K562 (cell line): ENCODE measurements around the gene OR2V1. TPM values are rescaled to one million over a fixed set of nuclear protein-coding genes. Genes with fewer than 3 reads are reported as not detected.

ENCODE experiments used
- ATAC-seq: fragments of 200-7000 bp; cut with Tn5 transposase; 3 replicates; pipeline ENCODE4 v1.9.1; 2020; ENCODE audit warnings: moderate library complexity
- BruUV-seq: library from RNA; stranded (reverse); fragments of 400-500 nt; replicated peaks from 2 replicates; lab custom pipeline; 2021; lab: Mats Ljungman, UMichigan
- CTCF ChIA-PET: fragments of 300-600 bp; formaldehyde crosslinking; extraction: SDS; loops from one replicate; lab custom pipeline; 2021; ENCODE audit warnings: low intra/inter-chr PET ratio; lab: Yijun Ruan, JAX
- POLR2A ChIA-PET: fragments of 300-600, 350-650 bp; sonication (Branson Sonifier 250); formaldehyde crosslinking; extraction: SDS; loops from one replicate; lab custom pipeline; 2021; ENCODE audit warnings: antibody characterized with exemption, inconsistent platforms; lab: Yijun Ruan, JAX
- DNase-seq, 4 experiments: peaks; one replicate each; pipeline versions ENCODE4 v3.0.0 to v3.0.0-alpha.2; 2011 to 2018; ENCODE audit warnings: low spot score in 3 of 4, mixed read lengths in 3 of 4; ENCODE audit errors: extremely low read depth in 1 of 4
- FAIRE-seq: peaks from 2 replicates; lab custom pipeline; 2011; peaks lifted over from hg19 to GRCh38; lab: Jason Lieb, UNC
- H2AFZ ChIP-seq: 2 replicates; pipeline ENCODE4 v1.6.0; 2011; ENCODE audit warnings: low read depth, low read length, control low read depth, inconsistent platforms
- H3K27ac ChIP-seq: fragments of 200-600 bp; 3 replicates; pipeline ENCODE4 v1.8.0; 2011; ENCODE audit warnings: low read depth, mild to moderate bottlenecking, control low read depth, inconsistent platforms, low read length, moderate library complexity, mixed read lengths; ENCODE audit errors: extremely low read depth
- H3K27me3 ChIP-seq, 2 experiments: fragments of 300-600 bp in 1 of 2; 2 replicates in 1 of 2; 3 replicates in 1 of 2; pipeline versions ENCODE4 v1.6.0 to v1.8.0; 2011; ENCODE audit warnings: inconsistent platforms in 2 of 2, low read length in 2 of 2, mild to moderate bottlenecking in 1 of 2, mixed read lengths in 1 of 2, moderate library complexity in 1 of 2; ENCODE audit not compliant: control insufficient read depth in 2 of 2, insufficient read depth in 2 of 2
- H3K36me3 ChIP-seq: fragments of 300-600 bp; 3 replicates; pipeline ENCODE4 v1.8.0; 2011; ENCODE audit warnings: mild to moderate bottlenecking, low read length, inconsistent platforms; ENCODE audit not compliant: control insufficient read depth, insufficient read depth
- H3K4me1 ChIP-seq, 2 experiments: fragments of 200-600 bp in 1 of 2; replicated peaks in 1 of 2; 2 replicates in 1 of 2; 3 replicates in 1 of 2; pipeline versions ENCODE4 v1.5.1 to v1.8.0; 2011; ENCODE audit warnings: inconsistent platforms in 2 of 2, low read length in 2 of 2, mild to moderate bottlenecking in 1 of 2, mixed read lengths in 1 of 2, moderate library complexity in 1 of 2; ENCODE audit not compliant: control insufficient read depth in 2 of 2, insufficient read depth in 2 of 2
- H3K4me2 ChIP-seq: 2 replicates; pipeline ENCODE4 v1.6.1; 2011; ENCODE audit warnings: low read length, control low read depth, inconsistent platforms, mixed read lengths; ENCODE audit not compliant: insufficient read depth
- H3K4me3 ChIP-seq: fragments of 200-600 bp; sonication (generic), shearing (Covaris generic); 2 replicates; pipeline ENCODE4 v1.5.1; 2016; ENCODE audit warnings: control low read depth, inconsistent platforms
- H3K79me2 ChIP-seq: fragments of 200-600 bp; 3 replicates; pipeline ENCODE4 v1.8.0; 2011; ENCODE audit warnings: low read length, inconsistent platforms; ENCODE audit not compliant: control insufficient read depth, insufficient read depth
- H3K9ac ChIP-seq, 2 experiments: 2 replicates each; pipeline versions ENCODE4 v1.6.0 to v1.6.1; 2011; ENCODE audit warnings: low read depth in 2 of 2, low read length in 2 of 2, control low read depth in 1 of 2, inconsistent platforms in 1 of 2, mild to moderate bottlenecking in 1 of 2, mixed read lengths in 1 of 2; ENCODE audit not compliant: insufficient read depth in 1 of 2
- H3K9me1 ChIP-seq: one replicate; pipeline ENCODE4 v1.6.0; 2011; ENCODE audit warnings: inconsistent platforms, mild to moderate bottlenecking, low read length, moderate library complexity; ENCODE audit not compliant: control insufficient read depth, insufficient read depth
- H3K9me3 ChIP-seq: replicated peaks from 2 replicates; pipeline ENCODE4 v1.5.1; 2011; ENCODE audit warnings: low read depth, low read length, inconsistent platforms; ENCODE audit not compliant: control insufficient read depth, insufficient read depth
- H4K20me1 ChIP-seq: replicated peaks from 2 replicates; pipeline ENCODE4 v1.6.1; 2011; ENCODE audit warnings: low read length, inconsistent platforms, mixed read lengths; ENCODE audit not compliant: control insufficient read depth, insufficient read depth
- ARNT ChIP-seq, 2 experiments: fragments of 450-650 bp; IDR thresholded peaks; 2 replicates each; pipeline ENCODE4 v1.6.1; 2016; ENCODE audit warnings: mild to moderate bottlenecking in 1 of 2
- CBX1 ChIP-seq: sonication (generic); IDR thresholded peaks from 2 replicates; pipeline ENCODE4 v1.6.1; 2016; ENCODE audit warnings: antibody characterized with exemption, low read depth, mild to moderate bottlenecking
- ESRRA ChIP-seq: fragments of 450-650 bp; IDR thresholded peaks from 2 replicates; pipeline ENCODE4 v1.6.1; 2014; ENCODE audit warnings: low read depth, mild to moderate bottlenecking, moderate library complexity, borderline replicate concordance
- FOXP4 ChIP-seq: sonication (generic); formaldehyde crosslinking; IDR thresholded peaks from 2 replicates; pipeline ENCODE4 v1.8.0; 2022; ENCODE audit warnings: mild to moderate bottlenecking, missing genetic modification reagents, borderline replicate concordance
- FUS ChIP-seq: fragments of 200-400 bp; formaldehyde crosslinking; optimal IDR thresholded peaks from 2 replicates; pipeline ENCODE3; 2017; ENCODE audit warnings: low read depth, low read length
- HBP1 ChIP-seq: fragments of 450-650 bp; formaldehyde crosslinking; IDR thresholded peaks from 2 replicates; pipeline ENCODE4 v1.4.0; 2022; ENCODE audit warnings: missing genetic modification characterization
- KAT8 ChIP-seq: fragments of 450-650 bp; IDR thresholded peaks from 2 replicates; pipeline ENCODE4 v1.6.1; 2016; ENCODE audit warnings: low read depth, mild to moderate bottlenecking
- NFE2 ChIP-seq: IDR thresholded peaks from 2 replicates; pipeline ENCODE4 v1.6.1; 2014; ENCODE audit warnings: antibody characterized with exemption, low read depth
- NR2C2 ChIP-seq, 2 experiments: fragments of 200-800 bp in 1 of 2; sonication (Bioruptor generic) in 1 of 2; sonication (generic) in 1 of 2; formaldehyde crosslinking in 1 of 2; IDR thresholded peaks; 2 replicates each; pipeline versions ENCODE4 v1.6.1 to v1.8.0; 2016 to 2022; ENCODE audit warnings: mild to moderate bottlenecking in 1 of 2, missing compliant biosample characterization in 1 of 2, missing genetic modification characterization in 1 of 2, missing genetic modification reagents in 1 of 2
- PPARD ChIP-seq: fragments of 250-450 bp; sonication (Bioruptor Pico); IDR thresholded peaks from 2 replicates; pipeline ENCODE4 v1.8.0; 2022; ENCODE audit warnings: inconsistent platforms, mild to moderate bottlenecking, moderate library complexity
- PRMT5 ChIP-seq: sonication (generic); formaldehyde crosslinking; IDR thresholded peaks from 2 replicates; pipeline ENCODE4 v1.5.0; 2020; ENCODE audit warnings: missing genetic modification reagents
- RAD21 ChIP-seq, 2 experiments: fragments of 250-450 bp in 1 of 2; fragments of 450-650 bp in 1 of 2; sonication (Bioruptor Pico) in 1 of 2; formaldehyde crosslinking in 1 of 2; IDR thresholded peaks in 1 of 2; conservative IDR thresholded peaks in 1 of 2; 2 replicates each; pipeline versions ENCODE4 v1.4.0 to v1.8.0; 2020 to 2022; ENCODE audit warnings: mild to moderate bottlenecking in 2 of 2, moderate library complexity in 1 of 2
- RNF2 ChIP-seq: sonication (generic); IDR thresholded peaks from 2 replicates; pipeline ENCODE4 v1.6.1; 2016
- ZBTB11 ChIP-seq, 3 experiments: fragments of 200-800 bp in 1 of 3; fragments of 250-450 bp in 1 of 3; fragments of 450-650 bp in 1 of 3; sonication (Bioruptor Pico) in 1 of 3; sonication (Bioruptor generic) in 1 of 3; formaldehyde crosslinking in 1 of 3; IDR thresholded peaks; 2 replicates each; pipeline versions ENCODE4 v1.6.1 to v1.8.0; 2016 to 2022; ENCODE audit warnings: mild to moderate bottlenecking in 2 of 3, missing genetic modification characterization in 2 of 3, missing compliant biosample characterization in 1 of 3, moderate library complexity in 1 of 3
- ZNF124 ChIP-seq: sonication (generic); formaldehyde crosslinking; IDR thresholded peaks from 2 replicates; pipeline ENCODE4 v1.8.1; 2022; ENCODE audit warnings: missing genetic modification reagents
- ZNF780A ChIP-seq: fragments of 250-450 bp; sonication (Bioruptor Pico); IDR thresholded peaks from 2 replicates; pipeline ENCODE4 v1.5.0; 2021; ENCODE audit warnings: mild to moderate bottlenecking
- WGBS: fragments of 100-300 bp; shearing (Covaris generic); methylation state at CpG from one replicate; pipeline ENCODE4 v1.1.6; 2016; ENCODE audit warnings: low coverage, mixed read lengths; ENCODE audit not compliant: insufficient coverage; ENCODE audit errors: missing lambda C conversion rate; 5-methylcytosine and 5-hydroxymethylcytosine counted together
- in situ Hi-C: fragments of 300-500 bp; cut with MboI; formaldehyde crosslinking; loops from 4 replicates; pipeline ENCODE4 v1.15.0; 2018; ENCODE audit warnings: inconsistent platforms, mixed read lengths
- intact Hi-C: fragments of 100-400 bp; cut with micrococcal nuclease; formaldehyde crosslinking; loops from 2 replicates; pipeline ENCODE4 v1.14.2; 2022
- polyA plus RNA-seq, 8 experiments: library from polyadenylated mRNA; depleted of rRNA in 4 of 8; stranded (reverse) in 5 of 8; unstranded in 3 of 8; fragments of >200 nt; fragmentation: Nextera tagmentation in 2 of 8; fragmentation: Illumina TruSeq in 1 of 8; extraction: Ambion mirVana in 2 of 8; extraction: Trizol in 1 of 8; gene quantifications; 2 replicates each; pipeline versions ENCODE4 v1.2.1 to v1.2.3, GENCODE V29; 2011 to 2014; ENCODE audit warnings: inconsistent platforms in 1 of 8, missing spikeins in 1 of 8
- total RNA-seq, 7 experiments: library from RNA; depleted of rRNA in 6 of 7; stranded (reverse); fragments of >200 nt in 6 of 7; fragmentation: Illumina TruSeq in 2 of 7; extraction: Trizol in 2 of 7; gene quantifications; 2 replicates each; pipeline versions ENCODE4 v1.2.1 to v1.2.3, GENCODE V29; 2011 to 2021; ENCODE audit warnings: low replicate concordance in 1 of 7

Gene OR2V1
- total and polyA plus RNA-seq, 9 of the 15 experiments (the other 6 are each of a cell fraction or from before 2014, with no cell fraction given): 0.04 to 0.28 (median 0.15) TPM; not detected in 5

GRCh38 chr5:181173027-181173419, 42.1 kb upstream of the OR2V1 start:
- Histone ChIP-seq H2AFZ (peak overlapping the region; percentile 99), H3K36me3 (no peaks in the 10 kb centered on the region), H3K79me2 (no peaks in the 10 kb centered on the region), H3K4me1 (peaks cover 25 to 43% of the 10 kb centered on the region in 2 experiments; a peak in 4 of 5 replicates), H3K4me2 (peak overlapping the region; percentile 93), H3K9me3 (no peaks in the 10 kb centered on the region), H3K27me3 (no peaks in the 10 kb centered on the region), H3K4me3 (peak overlapping the region; percentile 50), H3K9me1 (no peaks in the 10 kb centered on the region), H3K9ac (peak overlapping the region; percentile 79 to 87), H4K20me1 (no peaks in the 10 kb centered on the region), H3K27ac (peak overlapping the region; percentile 75)
- DNase-seq: no peak
- no peak for FAIRE-seq
- ChIA-PET CTCF (interaction anchor here (0.6 kb wide), 1 partner anchor 39 kb away, joined by 3 read pairs; no protein-coding TSS in a partner anchor), POLR2A (interaction anchor here (0.6 to 2.9 kb wide), 9 partner anchors 10 to 370 kb away, joined by 3 to 25 read pairs (median 4); no protein-coding TSS in a partner anchor)
- in situ Hi-C loops: no loop called here
- ATAC-seq: peak; percentile 1
- intact Hi-C loops: loop anchor here (2.0 to 5.0 kb wide), 2 partner anchors 16 to 44 kb away; no protein-coding TSS in a partner anchor
- WGBS: 4% methylated on average over 11 of the region's 11 CpGs
- no TSS peak for BruUV-seq
- TF ChIP-seq CBX1 (no peak), KAT8 (no peak), ZNF780A (CRISPR knock-in tag) (no peak), FOXP4 (CRISPR knock-in tag) (no peak), RNF2 (no peak), ZNF124 (CRISPR knock-in tag) (no peak), NFE2 (no peak), PRMT5 (CRISPR knock-in tag) (no peak), ARNT (IDR thresholded peaks at IDR 0.05) (0 out of 4 replicates have a peak, but pooled peaks of 1 of the 2 experiments have one; percentile 23), NR2C2 (CRISPR knock-in tag; IDR thresholded peaks at IDR 0.05) (no peak), NR2C2 (tag; IDR thresholded peaks at IDR 0.05) (no peak), FUS (no peak), HBP1 (CRISPR knock-in tag) (no peak), PPARD (CRISPR knock-in tag) (no peak), ESRRA (no peak), RAD21 (CRISPR knock-in tag; conservative IDR thresholded peaks at IDR 0.05 in 1 of 2, IDR thresholded peaks at IDR 0.05 in 1 of 2) (peak in 1 of 2 experiments; percentile 21; a peak in 1 of 4 replicates), ZBTB11 (CRISPR knock-in tag; IDR thresholded peaks at IDR 0.05) (no peak)
